ENCODE results near the gene KCTD11.
"Not testable (repeated sequence)": the region's sequence is repeated elsewhere in the genome, so short reads cannot be mapped to it uniquely, and the experiment has no call there.

KCTD11 gene

GRCh38 chr17:7346761-7347614 is 5.0 kb upstream of the KCTD11 start:
- no peak for DNase-seq (ENCODE audit: low spot score)

- no peak for DNase-seq (ENCODE audit: low spot score)
Observed at GRCh38 chr17:7347630-7348477, 4.1 kb upstream of the KCTD11 start.

GRCh38 chr17:7348478-7349242 is 3.3 kb upstream of the KCTD11 start:
- DNase-seq (ENCODE audit: low spot score) = no peak

GRCh38 chr17:7352503-7352889 is 534 bp downstream of the KCTD11 start:
- DNase-seq (ENCODE audit: low spot score) = no peak

GRCh38 chr17:7352910-7353635 is 1.1 kb downstream of the KCTD11 start:
- DNase-seq (ENCODE audit: low spot score) = no peak

- no peak for DNase-seq (ENCODE audit: low spot score)
Observed at GRCh38 chr17:7354262-7354843, 2.4 kb downstream of the KCTD11 start.

- peak; percentile 69 for DNase-seq (ENCODE audit: low spot score)
Observed at GRCh38 chr17:7355053-7355452, 3.1 kb downstream of the KCTD11 start, which contains the start of gene TMEM95. TMEM95 (plus strand) TSS chr17:7355156; CDS start chr17:7355205, 49 bp downstream.

- DNase-seq (ENCODE audit: low spot score) = no peak
Observed at GRCh38 chr17:7355573-7355972, 3.6 kb downstream of the KCTD11 start.

- DNase-seq (ENCODE audit: low spot score) = peak; percentile 80
Observed at GRCh38 chr17:7356072-7356549, 4.1 kb downstream of the KCTD11 start.

- no peak for DNase-seq (ENCODE audit: low spot score)
Observed at GRCh38 chr17:7356756-7357155, 4.8 kb downstream of the KCTD11 start.

GRCh38 chr17:7357381-7357780 is 5.4 kb downstream of the KCTD11 start:
- DNase-seq (ENCODE audit: low spot score) = no peak

- DNase-seq (ENCODE audit: low spot score) = no peak
Observed at GRCh38 chr17:7361906-7362305, 9.9 kb downstream of the KCTD11 start.

GRCh38 chr17:7363311-7363710 is 11.3 kb downstream of the KCTD11 start:
- no peak for DNase-seq (ENCODE audit: low spot score)

GRCh38 chr17:7365963-7366362 is 14.0 kb downstream of the KCTD11 start:
- not testable (repeated sequence) for DNase-seq (ENCODE audit: low spot score)

GRCh38 chr17:7367083-7367482 is 15.1 kb downstream of the KCTD11 start:
- DNase-seq (ENCODE audit: low spot score) = no peak

GRCh38 chr17:7367918-7368598 is 16.1 kb downstream of the KCTD11 start:
- DNase-seq (ENCODE audit: low spot score) = no peak

GRCh38 chr17:7368599-7368994 is 16.6 kb downstream of the KCTD11 start:
- not testable (repeated sequence) for DNase-seq (ENCODE audit: low spot score)

GRCh38 chr17:7369825-7370224 is 17.9 kb downstream of the KCTD11 start:
- no peak for DNase-seq (ENCODE audit: low spot score)

- DNase-seq (ENCODE audit: low spot score) = no peak
Observed at GRCh38 chr17:7370853-7371252, 18.9 kb downstream of the KCTD11 start.

GRCh38 chr17:7374353-7374752 is 22.4 kb downstream of the KCTD11 start:
- no peak for DNase-seq (ENCODE audit: low spot score)
